ENCODE data around the gene MBOAT2.
"Not testable (repeated sequence)": the region's sequence is repeated elsewhere in the genome, so short reads cannot be mapped to it uniquely, and the experiment has no call there.

GRCh38 chr2:8973017-8973416 is 30.5 kb downstream of the MBOAT2 start:
- TF ChIP-seq EP300, CTCF, POLR2A (IDR thresholded peaks at IDR 0.05): not testable (repeated sequence)
